Adrenal gland (tissue), 12 donors: Measurements from ENCODE around the gene HES3. TPM values are rescaled to one million over a fixed set of nuclear protein-coding genes. Genes with fewer than 3 reads are reported as not detected.

Experiments
- DNase-seq, 7 donors: peaks; one replicate each; pipeline ENCODE4 v3.0.0-alpha.2; 2019 to 2020
- H3K27ac ChIP-seq, 5 donors: fragments of 200-600 bp; sonication (generic) in 4 of 5; 1 replicate in 3 of 5; 2 replicates in 2 of 5; pipeline versions ENCODE4 v1.5.1 to v1.8.0; 2016 to 2020; ENCODE audit warnings: mild to moderate bottlenecking in 1 of 5
- H3K27me3 ChIP-seq: fragments of 200-600 bp; 2 replicates; pipeline ENCODE4 v1.8.0; 2021
- H3K36me3 ChIP-seq, 2 donors: fragments of 200-600 bp; replicated peaks in 1 of 2; 1 replicate in 1 of 2; 2 replicates in 1 of 2; pipeline versions ENCODE4 v1.5.1 to v1.8.0; 2018 to 2022
- H3K4me1 ChIP-seq, 2 donors: fragments of 200-600 bp; replicated peaks in 1 of 2; 1 replicate in 1 of 2; 2 replicates in 1 of 2; pipeline versions ENCODE4 v1.5.1 to v1.8.0; 2018 to 2021
- H3K4me3 ChIP-seq, 4 donors: fragments of 200-600 bp; sonication (generic) in 3 of 4; one replicate each; pipeline ENCODE4 v1.5.1; 2016 to 2018
- H3K9me3 ChIP-seq, 3 donors: fragments of 200-600 bp; sonication (generic) in 1 of 3; replicated peaks in 1 of 3; 1 replicate in 2 of 3; 2 replicates in 1 of 3; pipeline versions ENCODE4 v1.5.1 to v1.8.0; 2016 to 2021
- CTCF ChIP-seq, 6 experiments: fragments of 450-650 bp in 4 of 6; fragments of 200-600 bp in 2 of 6; sonication (generic) in 1 of 6; IDR thresholded peaks; 1 replicate in 5 of 6; 2 replicates in 1 of 6; pipeline versions ENCODE4 v1.5.1 to v1.8.0; 2016 to 2021; ENCODE audit warnings: antibody characterized with exemption in 6 of 6, mild to moderate bottlenecking in 2 of 6, moderate library complexity in 1 of 6
- POLR2A ChIP-seq, 2 donors: fragments of 450-650 bp; IDR thresholded peaks; one replicate each; pipeline ENCODE4 v1.6.1; 2017; ENCODE audit warnings: antibody characterized with exemption in 2 of 2, mild to moderate bottlenecking in 2 of 2, moderate library complexity in 1 of 2
- WGBS, 4 donors: extraction: QIAGEN DNeasy Blood & Tissue Kit in 2 of 4; methylation state at CpG; one replicate each; pipeline versions ENCODE4 v1.1.5 to v1.1.7; 2013 to 2017; 5-methylcytosine and 5-hydroxymethylcytosine counted together
- intact Hi-C, 2 donors: fragments of 100-400 bp; cut with DNase I; formaldehyde crosslinking; loops; one replicate each; pipeline versions ENCODE4 v1.14.1 to v1.15.0; 2022 to 2023
- polyA plus RNA-seq, 3 donors: library from polyadenylated mRNA; stranded (reverse); fragments of 200-250 nt in 2 of 3; fragments of 350-450 nt in 1 of 3; fragmentation: Illumina TruSeq in 1 of 3; extraction: RNeasy Lipid Tissue Mini Kit (QIAGEN cat#74804) in 1 of 3; gene quantifications; one replicate each; pipeline ENCODE4 v1.2.3, GENCODE V29; 2013 to 2014
- total RNA-seq, 9 donors: library from RNA; depleted of rRNA in 4 of 9; stranded (reverse); fragments of >200 nt in 4 of 9; fragments of 120-200 nt in 1 of 9; fragmentation: NEBNext Ultra II Directional in 1 of 9; extraction: Animal tissue kit (Norgen Biotek cat#: 25700) in 1 of 9; gene quantifications; one replicate each; pipeline versions ENCODE4 v1.1.0 to v1.2.4, GENCODE V29; 2013 to 2023
- donor health status: healthy with polysubstance abuse.
- donor health status: Bipolar disorder and iron deficiency.
- donor health status: DM: yes; HTN: yes; CAD: no.
- donor health status: DM: no; HTN: no; CAD: no.
- donor health status: DM: no; HTN: no; CAD: no.
- donor health status: DM: yes; HTN: yes; CAD: no.

HES3 gene
- total and polyA plus RNA-seq, 12 donors, result not detected

DNA sequence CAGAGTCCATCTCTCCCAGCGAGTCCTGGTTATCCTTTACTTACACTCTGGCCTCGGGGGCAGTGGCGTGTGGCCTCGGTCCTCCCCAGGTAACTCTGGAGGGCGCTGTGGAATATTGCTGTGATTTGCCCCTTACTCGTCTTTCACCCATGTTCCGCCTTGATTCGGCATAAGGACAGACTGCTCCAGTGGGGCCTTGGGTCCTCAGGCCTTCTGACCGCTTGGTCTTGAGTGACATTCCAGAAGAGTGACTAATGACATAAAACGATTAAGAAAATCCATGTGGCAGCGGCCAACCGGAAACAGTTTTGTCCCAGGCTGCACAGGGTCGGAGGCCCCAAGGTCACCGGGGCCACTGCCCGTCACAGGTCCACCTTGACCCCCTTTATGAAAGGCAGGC is 19.3 kb upstream of the HES3 start:
- Histone ChIP-seq H3K9me3 (no peaks in the 10 kb centered on the region), H3K36me3 (peaks cover 0 to 57% of the 10 kb centered on the region in 2 donors), H3K4me1 (peaks cover 6 to 19% of the 10 kb centered on the region in 2 donors), H3K27ac (peak overlapping the region in 3 of 5 donors; percentile 20 to 77 (median 37)), H3K27me3 (no peaks in the 10 kb centered on the region), H3K4me3 (no peak overlapping the region)
- TF ChIP-seq CTCF (IDR thresholded peaks at IDR 0.05), result no peak
- TF ChIP-seq POLR2A (IDR thresholded peaks at IDR 0.05), result no peak
- intact Hi-C loops, result no loop called here
- 57 to 63% (median 60%) methylated on average over 15 of the region's 15 CpGs for WGBS, 4 donors
- DNase-seq, result peak in 4 of 7 donors; percentile 60 to 66 (median 64)

- peak overlapping the region in 3 of 5 donors; percentile 20 to 77 (median 37) for H3K27ac ChIP-seq
- H3K4me1 ChIP-seq, result peaks cover 6 to 19% of the 10 kb centered on the region in 2 donors
- intact Hi-C loops, result no loop called here
- H3K4me3 ChIP-seq, result no peak overlapping the region
- no peaks in the 10 kb centered on the region for H3K9me3 ChIP-seq
- H3K27me3 ChIP-seq, result no peaks in the 10 kb centered on the region
- no peak for DNase-seq
- TF ChIP-seq POLR2A (IDR thresholded peaks at IDR 0.05) (no peak), CTCF (IDR thresholded peaks at IDR 0.05) (no peak)
- WGBS, 4 donors, result 90 to 97% (median 94%) methylated on average over 8 of the region's 8 CpGs
- H3K36me3 ChIP-seq, result peaks cover 0 to 67% of the 10 kb centered on the region in 2 donors
These were observed 18.3 kb upstream of the HES3 start for GRCh38 chr1:6225651-6226050.

GRCh38 chr1:6233376-6233775 is 10.6 kb upstream of the HES3 start:
- intact Hi-C loops, result no loop called here
- Histone ChIP-seq H3K4me3 (no peak overlapping the region), H3K36me3 (peaks cover 0 to 50% of the 10 kb centered on the region in 2 donors), H3K27ac (peak overlapping the region in 1 of 5 donors; percentile 90), H3K27me3 (no peaks in the 10 kb centered on the region), H3K9me3 (no peaks in the 10 kb centered on the region), H3K4me1 (peaks cover 6 to 23% of the 10 kb centered on the region in 2 donors)
- TF ChIP-seq POLR2A (IDR thresholded peaks at IDR 0.05) (no peak), CTCF (IDR thresholded peaks at IDR 0.05) (no peak)
- WGBS, 4 donors, result 31 to 46% (median 37%) methylated on average over 1 of the region's 1 CpG
- no peak for DNase-seq

DNA sequence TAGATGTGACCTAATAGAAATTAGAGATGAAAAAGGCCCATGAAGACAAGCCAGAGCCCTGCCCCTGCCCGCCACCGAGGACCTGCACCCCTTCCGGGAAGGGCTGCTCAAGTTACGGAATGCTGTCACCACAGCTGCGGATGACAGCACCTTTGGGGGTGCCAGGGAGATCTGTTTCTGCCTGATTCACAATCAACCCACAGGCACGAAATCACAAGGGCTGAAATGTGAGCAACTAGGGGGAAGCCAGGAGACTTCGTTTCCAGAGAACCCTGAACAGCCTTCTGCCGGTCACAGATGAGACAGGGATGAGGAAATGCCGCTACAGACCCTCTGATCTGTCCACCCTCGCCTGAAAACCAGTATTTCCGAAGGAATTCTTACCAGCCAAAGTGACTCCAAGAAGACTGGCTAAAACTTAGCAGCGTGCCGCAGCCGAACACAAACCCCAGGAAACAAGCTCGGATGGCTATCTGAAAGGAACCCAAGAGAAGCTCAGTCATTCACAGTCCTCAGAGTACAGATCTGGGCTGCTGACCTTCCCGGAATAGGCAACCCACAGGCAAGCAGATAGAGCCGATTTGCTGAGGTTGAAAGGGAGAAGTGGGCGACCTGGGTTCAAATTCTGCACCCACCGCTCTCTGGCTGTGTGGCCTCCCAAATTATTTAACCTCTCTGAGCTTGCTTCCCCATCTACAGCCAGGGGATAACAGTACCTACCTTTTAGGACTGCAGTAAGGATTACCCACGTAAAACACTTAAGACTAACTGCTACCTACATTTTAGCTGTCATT is 9.3 kb upstream of the HES3 start:
- no peak for TF ChIP-seq CTCF (IDR thresholded peaks at IDR 0.05)
- no peak for TF ChIP-seq POLR2A (IDR thresholded peaks at IDR 0.05)
- H3K27ac ChIP-seq, result peak overlapping the region in 3 of 5 donors; percentile 55 to 90 (median 57)
- peaks cover 6 to 23% of the 10 kb centered on the region in 2 donors for H3K4me1 ChIP-seq
- intact Hi-C loops, result no loop called here
- WGBS, 4 donors, result 35 to 41% (median 38%) methylated on average over 19 to 20 of the region's 20 CpGs
- H3K36me3 ChIP-seq, result peaks cover 0 to 40% of the 10 kb centered on the region in 2 donors
- H3K9me3 ChIP-seq, result no peaks in the 10 kb centered on the region
- peak overlapping the region in 2 of 4 donors; percentile 32 to 98 for H3K4me3 ChIP-seq
- peak in 3 of 7 donors; percentile 43 to 52 (median 48) for DNase-seq
- no peaks in the 10 kb centered on the region for H3K27me3 ChIP-seq
